ENCODE results near the gene DNAH1.

Gene DNAH1

GRCh38 chr3:52396011-52396906 lies 80.1 kb downstream of the DNAH1 start:
- no peak overlapping the region for H3K4me3 ChIP-seq (ENCODE audit: low read length)
- DNase-seq (ENCODE audit: low read depth): no peak
- TF ChIP-seq CTCF (conservative IDR thresholded peaks at IDR 0.05; ENCODE audit: low read depth, low read length): no peak

GRCh38 chr3:52396907-52397591 lies 80.9 kb downstream of the DNAH1 start:
- no peak overlapping the region for H3K4me3 ChIP-seq (ENCODE audit: low read length)
- no peak for TF ChIP-seq CTCF (conservative IDR thresholded peaks at IDR 0.05; ENCODE audit: low read depth, low read length)
- no peak for DNase-seq (ENCODE audit: low read depth)

GRCh38 chr3:52397676-52398399 lies 81.7 kb downstream of the DNAH1 start:
- TF ChIP-seq CTCF (conservative IDR thresholded peaks at IDR 0.05; ENCODE audit: low read depth, low read length): no peak
- DNase-seq (ENCODE audit: low read depth): no peak
- H3K4me3 ChIP-seq (ENCODE audit: low read length): no peak overlapping the region

- H3K4me3 ChIP-seq (ENCODE audit: low read length): no peak overlapping the region
- DNase-seq (ENCODE audit: low read depth): no peak
- TF ChIP-seq CTCF (conservative IDR thresholded peaks at IDR 0.05; ENCODE audit: low read depth, low read length): no peak
Measured at GRCh38 chr3:52398670-52399081, 82.6 kb downstream of the DNAH1 start.

GRCh38 chr3:52399131-52399530 lies 83.0 kb downstream of the DNAH1 start:
- TF ChIP-seq CTCF (conservative IDR thresholded peaks at IDR 0.05; ENCODE audit: low read depth, low read length): no peak
- DNase-seq (ENCODE audit: low read depth): no peak
- H3K4me3 ChIP-seq (ENCODE audit: low read length): no peak overlapping the region

GRCh38 chr3:52399593-52399992 lies 83.5 kb downstream of the DNAH1 start:
- no peak for TF ChIP-seq CTCF (conservative IDR thresholded peaks at IDR 0.05; ENCODE audit: low read depth, low read length)
- no peak overlapping the region for H3K4me3 ChIP-seq (ENCODE audit: low read length)

More at GRCh38 chr3:52399593-52399992, 83.5 kb downstream of the DNAH1 start:
- no peak for DNase-seq (ENCODE audit: low read depth)

Data from retinal pigment epithelial cell (primary cell).